GM20431 (cell line): ENCODE measurements around the gene SMIM41.

Source experiments
- in situ Hi-C: fragments of 300-500 bp; cut with MseI, MboI; formaldehyde crosslinking; loops from one replicate; pipeline ENCODE4 v1.15.0; 2020; ENCODE audit warnings: low sequenced_read_pairs; ENCODE audit not compliant: unreplicated experiment

The SMIM41 gene

GRCh38 chr12:52156757-52157565 lies 77.5 kb downstream of the SMIM41 start:
- in situ Hi-C loops, result loop anchor here (10.0 kb wide), 1 partner anchor 168 kb away; the partner anchor contains the start of gene KRT83

- in situ Hi-C loops, result loop anchor here (10.0 kb wide), 1 partner anchor 167 kb away; the partner anchor contains the start of gene KRT83
Measured at GRCh38 chr12:52157566-52158150, 78.2 kb downstream of the SMIM41 start.
